Sigmoid colon (tissue), 7 donors: Measurements from ENCODE around the gene PTPRT. TPM values are rescaled to one million over a fixed set of nuclear protein-coding genes. Genes with fewer than 3 reads are reported as not detected.

ENCODE experiments used
- DNase-seq: peaks from one replicate; pipeline ENCODE4 v3.0.0-alpha.2; 2019
- H3K27ac ChIP-seq, 4 donors: fragments of 200-600 bp; sonication (generic); one replicate each; pipeline ENCODE4 v1.5.1; 2016 to 2019; ENCODE audit warnings: mild to moderate bottlenecking in 1 of 4
- H3K27me3 ChIP-seq, 3 donors: fragments of 200-600 bp; sonication (generic); one replicate each; pipeline ENCODE4 v1.5.1; 2019; ENCODE audit warnings: mild to moderate bottlenecking in 1 of 3
- H3K36me3 ChIP-seq, 4 donors: fragments of 200-600 bp; sonication (generic); one replicate each; pipeline ENCODE4 v1.5.1; 2016 to 2019
- H3K4me1 ChIP-seq, 4 donors: fragments of 200-600 bp; sonication (generic); one replicate each; pipeline ENCODE4 v1.5.1; 2017 to 2019
- H3K4me3 ChIP-seq, 4 donors: fragments of 200-600 bp; sonication (generic); one replicate each; pipeline ENCODE4 v1.5.1; 2017 to 2019; ENCODE audit warnings: mild to moderate bottlenecking in 2 of 4, moderate library complexity in 1 of 4
- H3K9me3 ChIP-seq, 4 donors: fragments of 200-600 bp in 3 of 4; sonication (generic) in 3 of 4; one replicate each; pipeline versions ENCODE4 v1.5.1 to v1.6.1; 2013 to 2019
- CTCF ChIP-seq, 4 experiments: fragments of 450-650 bp in 3 of 4; fragments of 200-600 bp in 1 of 4; IDR thresholded peaks; one replicate each; pipeline ENCODE4 v1.5.1; 2016 to 2019; ENCODE audit warnings: antibody characterized with exemption in 4 of 4, mild to moderate bottlenecking in 3 of 4, moderate library complexity in 2 of 4
- EP300 ChIP-seq, 4 donors: sonication (generic); formaldehyde crosslinking; IDR thresholded peaks; one replicate each; pipeline ENCODE4 v1.6.1; 2017; ENCODE audit warnings: antibody characterized with exemption in 4 of 4
- POLR2A ChIP-seq, 2 donors: fragments of 450-650 bp; IDR thresholded peaks; one replicate each; pipeline ENCODE4 v1.6.1; 2016; ENCODE audit warnings: antibody characterized with exemption in 2 of 2, mild to moderate bottlenecking in 2 of 2, moderate library complexity in 2 of 2
- POLR2AphosphoS5 ChIP-seq, 4 donors: sonication (generic); formaldehyde crosslinking; IDR thresholded peaks; one replicate each; pipeline ENCODE4 v1.6.1; 2017; ENCODE audit warnings: antibody characterized with exemption in 4 of 4
- WGBS, 2 donors: extraction: QIAGEN DNeasy Blood & Tissue Kit; methylation state at CpG; one replicate each; pipeline ENCODE4 v1.1.7; 2013; 5-methylcytosine and 5-hydroxymethylcytosine counted together
- intact Hi-C: fragments of 100-400 bp; cut with DNase I; formaldehyde crosslinking; loops from one replicate; pipeline ENCODE4 v1.15.1; 2023
- polyA plus RNA-seq, 3 donors: library from polyadenylated mRNA; stranded (reverse); fragments of 200-250 nt; gene quantifications; one replicate each; pipeline ENCODE4 v1.2.3, GENCODE V29; 2013
- total RNA-seq, 4 donors: library from RNA; depleted of rRNA; stranded (reverse); fragments of >200 nt; gene quantifications; one replicate each; pipeline ENCODE4 v1.1.0, GENCODE V29; 2016
- donor health status: healthy with polysubstance abuse.
- donor health status: Bipolar disorder and iron deficiency.
- donor health status: healthy.

PTPRT gene
- total and polyA plus RNA-seq, 7 donors, result under 0.01 to 0.41 (median 0.12) TPM; not detected in 3

DNA sequence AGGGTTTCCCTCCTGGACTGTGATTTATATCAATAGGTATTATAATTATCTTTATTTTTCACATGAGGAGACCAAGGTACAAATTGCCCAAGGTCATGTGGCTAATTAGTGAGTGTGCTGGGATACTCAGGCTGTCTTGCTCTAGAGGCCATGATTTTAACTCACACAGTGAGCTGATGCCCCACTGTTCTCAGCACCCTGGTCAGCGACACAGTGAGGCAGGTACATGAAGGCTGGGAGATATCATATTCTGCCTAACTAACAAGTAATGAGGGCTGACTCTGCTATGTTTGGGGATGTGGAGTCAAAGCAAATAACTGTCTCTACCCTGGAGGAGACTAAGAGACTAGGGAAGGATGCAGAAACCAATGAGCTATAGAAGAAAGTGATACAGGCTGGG lies 501.1 kb downstream of the PTPRT start:
- WGBS, 2 donors, result 52 to 62% methylated on average over 1 of the region's 1 CpG
- no peaks in the 10 kb centered on the region for H3K9me3 ChIP-seq
- TF ChIP-seq POLR2AphosphoS5 (IDR thresholded peaks at IDR 0.05) (no peak), CTCF (IDR thresholded peaks at IDR 0.05) (no peak), POLR2A (IDR thresholded peaks at IDR 0.05) (no peak), EP300 (IDR thresholded peaks at IDR 0.05) (no peak)
- H3K4me1 ChIP-seq, result no peaks in the 10 kb centered on the region
- H3K36me3 ChIP-seq, result no peaks in the 10 kb centered on the region
- no peak overlapping the region for H3K4me3 ChIP-seq
- no peak for DNase-seq
- intact Hi-C loops, result no loop called here
- no peaks in the 10 kb centered on the region for H3K27me3 ChIP-seq
- H3K27ac ChIP-seq, result no peak overlapping the region

DNA sequence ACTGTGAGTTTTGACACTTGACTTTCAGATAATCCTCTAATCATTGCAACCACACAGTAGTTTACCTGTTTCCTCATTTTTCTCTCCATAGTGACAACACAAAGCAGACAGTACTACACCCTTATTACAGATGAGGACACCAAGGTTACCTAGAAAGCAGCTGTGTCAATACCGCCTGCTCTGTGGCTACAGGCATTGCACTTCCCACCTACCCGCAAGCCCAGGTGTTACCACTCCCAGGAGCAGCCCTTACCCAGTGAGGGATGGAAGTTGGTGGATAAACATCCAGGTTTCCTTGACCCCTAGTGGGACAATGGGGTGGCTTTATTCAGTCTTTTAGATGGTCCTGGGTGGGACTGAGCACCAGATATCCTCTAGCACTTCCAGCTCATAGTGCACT lies 503.6 kb downstream of the PTPRT start:
- Histone ChIP-seq H3K9me3 (no peaks in the 10 kb centered on the region), H3K27me3 (no peaks in the 10 kb centered on the region), H3K36me3 (no peaks in the 10 kb centered on the region), H3K4me3 (no peak overlapping the region), H3K4me1 (no peaks in the 10 kb centered on the region), H3K27ac (no peak overlapping the region)
- no peak for DNase-seq
- 54 to 87% methylated on average over 2 of the region's 2 CpGs for WGBS, 2 donors
- TF ChIP-seq POLR2AphosphoS5 (IDR thresholded peaks at IDR 0.05) (no peak), CTCF (IDR thresholded peaks at IDR 0.05) (no peak), EP300 (IDR thresholded peaks at IDR 0.05) (no peak), POLR2A (IDR thresholded peaks at IDR 0.05) (no peak)
- intact Hi-C loops, result no loop called here

GRCh38 chr20:42678895-42679294 lies 510.8 kb downstream of the PTPRT start:
- no peaks in the 10 kb centered on the region for H3K9me3 ChIP-seq
- 24 to 39% methylated on average over 3 of the region's 3 CpGs for WGBS, 2 donors
- no peak overlapping the region for H3K27ac ChIP-seq
- no peak for DNase-seq
- no peaks in the 10 kb centered on the region for H3K36me3 ChIP-seq
- H3K4me1 ChIP-seq, result no peaks in the 10 kb centered on the region
- intact Hi-C loops, result no loop called here
- no peaks in the 10 kb centered on the region for H3K27me3 ChIP-seq
- no peak overlapping the region for H3K4me3 ChIP-seq
- TF ChIP-seq POLR2AphosphoS5 (IDR thresholded peaks at IDR 0.05) (no peak), CTCF (IDR thresholded peaks at IDR 0.05) (peak in 1 of 4 experiments; percentile 24)

DNA sequence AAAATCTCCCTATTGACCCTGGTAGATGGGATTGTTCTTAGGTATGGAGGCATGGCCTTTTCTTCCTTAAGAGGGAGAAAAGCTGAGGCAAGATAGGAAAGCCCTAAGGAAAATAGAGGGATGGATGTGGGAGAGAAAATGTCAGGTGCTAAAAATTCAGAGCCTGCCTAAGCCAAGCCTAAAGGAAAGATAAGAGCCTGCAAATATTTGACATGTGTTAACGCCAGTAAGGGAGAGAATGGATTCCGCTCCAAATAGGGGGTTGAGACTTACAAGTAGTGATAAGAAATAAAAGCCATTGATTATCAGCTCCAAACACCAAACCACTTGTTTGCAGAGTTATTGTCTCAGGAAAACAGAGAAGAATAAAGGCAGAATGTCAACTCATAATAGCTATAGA lies 533.6 kb downstream of the PTPRT start:
- intact Hi-C loops, result no loop called here
- H3K36me3 ChIP-seq, result no peaks in the 10 kb centered on the region
- H3K27me3 ChIP-seq, result no peaks in the 10 kb centered on the region
- no peak for DNase-seq
- TF ChIP-seq POLR2AphosphoS5 (IDR thresholded peaks at IDR 0.05), result no peak
- H3K9me3 ChIP-seq, result no peaks in the 10 kb centered on the region
- WGBS, 2 donors, result 33 to 59% methylated on average over 2 of the region's 2 CpGs
- H3K27ac ChIP-seq, result no peak overlapping the region
- no peak overlapping the region for H3K4me3 ChIP-seq
- H3K4me1 ChIP-seq, result no peaks in the 10 kb centered on the region

DNA sequence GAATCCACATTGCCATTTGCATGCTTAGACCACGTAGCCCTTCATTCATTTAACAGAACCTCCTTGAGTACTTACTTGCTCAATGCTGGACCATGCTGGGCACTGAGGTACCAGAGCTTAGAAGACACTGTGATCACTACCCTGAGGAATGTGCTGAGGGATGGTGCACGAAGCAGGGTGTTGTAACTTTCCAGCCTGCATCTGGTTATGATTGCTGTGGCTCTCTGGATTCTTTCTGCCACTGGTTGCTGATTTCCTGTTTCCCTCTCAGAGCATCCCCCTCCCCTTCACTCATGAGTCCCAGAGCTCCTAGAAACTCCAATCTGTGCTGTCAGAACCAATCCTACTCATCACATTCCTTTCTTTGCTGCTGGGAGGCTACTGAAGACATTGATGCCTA lies 537.4 kb downstream of the PTPRT start:
- TF ChIP-seq EP300 (IDR thresholded peaks at IDR 0.05) (no peak), CTCF (IDR thresholded peaks at IDR 0.05) (no peak), POLR2AphosphoS5 (IDR thresholded peaks at IDR 0.05) (no peak), POLR2A (IDR thresholded peaks at IDR 0.05) (no peak)
- H3K27ac ChIP-seq, result no peak overlapping the region
- H3K4me1 ChIP-seq, result no peaks in the 10 kb centered on the region
- no peak overlapping the region for H3K4me3 ChIP-seq
- no peaks in the 10 kb centered on the region for H3K27me3 ChIP-seq
- no peak for DNase-seq
- H3K9me3 ChIP-seq, result no peaks in the 10 kb centered on the region
- no peaks in the 10 kb centered on the region for H3K36me3 ChIP-seq
- intact Hi-C loops, result no loop called here
- 45 to 57% methylated on average over 2 of the region's 2 CpGs for WGBS, 2 donors
